ENCODE measurements around the gene DCPS. TPM values are rescaled to one million over a fixed set of nuclear protein-coding genes. Genes with fewer than 3 reads are reported as not detected.

The DCPS gene
- total and polyA plus RNA-seq, 4 donors: 10.7 to 26.3 (median 20.4) TPM

GRCh38 chr11:126355926-126356897 lies 52.4 kb downstream of the DCPS start:
- WGBS, 2 donors: 7 to 14% methylated on average over 45 to 46 of the region's 46 CpGs
- H3K4me1 ChIP-seq (ENCODE audit: control insufficient read depth in 5 of 5, insufficient read depth in 5 of 5, low read length in 5 of 5): peaks cover 26 to 75% (median 29%) of the 10 kb centered on the region in 5 donors
- H3K9ac ChIP-seq (ENCODE audit: insufficient read depth in 1 of 2, low read length in 2 of 2): peak overlapping the region in 1 of 2 donors; percentile 32
- H3K9me3 ChIP-seq (ENCODE audit: control insufficient read depth in 4 of 4, insufficient read depth in 3 of 4, low read length in 3 of 4): no peaks in the 10 kb centered on the region
- H3K36me3 ChIP-seq (ENCODE audit: control insufficient read depth in 4 of 4, insufficient read depth in 4 of 4, low read length in 4 of 4): peaks cover 0 to 3% (median 0%) of the 10 kb centered on the region in 4 donors
- ATAC-seq (ENCODE audit: insufficient read depth, low FRiP score) (no peak), DNase-seq (peak in 1 of 3 donors; percentile 45)
- no peak for TF ChIP-seq CTCF (IDR thresholded peaks at IDR 0.05; ENCODE audit: control extremely low read depth, extremely low read depth)
- H3K27ac ChIP-seq (ENCODE audit: low read depth in 1 of 2, low read length in 1 of 2): peak overlapping the region; percentile 76 to 79
- peak overlapping the region; percentile 51 for H3K4me3 ChIP-seq
- H3K27me3 ChIP-seq (ENCODE audit: control insufficient read depth in 3 of 3, insufficient read depth in 3 of 3, low read length in 2 of 3): no peaks in the 10 kb centered on the region

- Histone ChIP-seq H3K4me3 (no peak overlapping the region), H3K27ac (ENCODE audit: low read depth in 1 of 2, low read length in 1 of 2) (peak overlapping the region; percentile 43 to 79), H3K27me3 (ENCODE audit: control insufficient read depth in 3 of 3, insufficient read depth in 3 of 3, low read length in 2 of 3) (no peaks in the 10 kb centered on the region), H3K9ac (ENCODE audit: insufficient read depth in 1 of 2, low read length in 2 of 2) (peak overlapping the region in 1 of 2 donors; percentile 80), H3K4me1 (ENCODE audit: control insufficient read depth in 5 of 5, insufficient read depth in 5 of 5, low read length in 5 of 5) (peaks cover 21 to 66% (median 27%) of the 10 kb centered on the region in 5 donors), H3K9me3 (ENCODE audit: control insufficient read depth in 4 of 4, insufficient read depth in 3 of 4, low read length in 3 of 4) (no peaks in the 10 kb centered on the region), H3K36me3 (ENCODE audit: control insufficient read depth in 4 of 4, insufficient read depth in 4 of 4, low read length in 4 of 4) (peaks cover 0 to 2% (median 0%) of the 10 kb centered on the region in 4 donors)
- TF ChIP-seq CTCF (IDR thresholded peaks at IDR 0.05; ENCODE audit: control extremely low read depth, extremely low read depth): no peak
- 74 to 81% methylated on average over 17 of the region's 17 CpGs for WGBS, 2 donors
- DNase-seq (no peak), ATAC-seq (ENCODE audit: insufficient read depth, low FRiP score) (no peak)
Measured at GRCh38 chr11:126357055-126357962, 53.4 kb downstream of the DCPS start.

- peak in 1 of 3 donors; percentile 45 for DNase-seq
- H3K4me1 ChIP-seq (ENCODE audit: control insufficient read depth in 5 of 5, insufficient read depth in 5 of 5, low read length in 5 of 5): peaks cover 21 to 62% (median 25%) of the 10 kb centered on the region in 5 donors
Measured at GRCh38 chr11:126357969-126358762, 54.3 kb downstream of the DCPS start.

More at GRCh38 chr11:126357969-126358762, 54.3 kb downstream of the DCPS start:
- no peaks in the 10 kb centered on the region for H3K27me3 ChIP-seq (ENCODE audit: control insufficient read depth in 3 of 3, insufficient read depth in 3 of 3, low read length in 2 of 3)
- ATAC-seq (ENCODE audit: insufficient read depth, low FRiP score): no peak
- H3K9me3 ChIP-seq (ENCODE audit: control insufficient read depth in 4 of 4, insufficient read depth in 3 of 4, low read length in 3 of 4): no peaks in the 10 kb centered on the region
- peak overlapping the region; percentile 43 to 79 for H3K27ac ChIP-seq (ENCODE audit: low read depth in 1 of 2, low read length in 1 of 2)
- 61 to 74% methylated on average over 18 of the region's 18 CpGs for WGBS, 2 donors
- H3K36me3 ChIP-seq (ENCODE audit: control insufficient read depth in 4 of 4, insufficient read depth in 4 of 4, low read length in 4 of 4): no peaks in the 10 kb centered on the region
- no peak overlapping the region for H3K4me3 ChIP-seq
- no peak for TF ChIP-seq CTCF (IDR thresholded peaks at IDR 0.05; ENCODE audit: control extremely low read depth, extremely low read depth)
- no peak overlapping the region for H3K9ac ChIP-seq (ENCODE audit: insufficient read depth in 1 of 2, low read length in 2 of 2)

All from lung (tissue), 12 donors.